K562 (cell line): Measurements from ENCODE around the gene ADK. TPM values are rescaled to one million over a fixed set of nuclear protein-coding genes. Genes with fewer than 3 reads are reported as not detected.

ENCODE experiments used
- ARID1B ChIP-seq: fragments of 450-650 bp; IDR thresholded peaks from 2 replicates; pipeline ENCODE4 v1.6.1; 2016; ENCODE audit warnings: antibody characterized with exemption, mild to moderate bottlenecking, inconsistent platforms
- ARNT ChIP-seq, 2 experiments: fragments of 450-650 bp; IDR thresholded peaks; 2 replicates each; pipeline ENCODE4 v1.6.1; 2016; ENCODE audit warnings: mild to moderate bottlenecking in 1 of 2
- BCLAF1 ChIP-seq, 2 experiments: fragments of 450-650 bp in 1 of 2; IDR thresholded peaks; 2 replicates each; pipeline ENCODE4 v1.6.1; 2011 to 2017; ENCODE audit warnings: low read depth in 2 of 2, antibody characterized with exemption in 1 of 2, borderline replicate concordance in 1 of 2, low read length in 1 of 2, mild to moderate bottlenecking in 1 of 2, mixed read lengths in 1 of 2; ENCODE audit not compliant: control insufficient read depth in 1 of 2
- CBFA2T2 ChIP-seq: fragments of 450-650 bp; conservative IDR thresholded peaks from 2 replicates; pipeline ENCODE4 v1.6.1; 2017; ENCODE audit warnings: mild to moderate bottlenecking
- DPF2 ChIP-seq: fragments of 450-650 bp; IDR thresholded peaks from 2 replicates; pipeline ENCODE4 v1.6.1; 2016
- EP300 ChIP-seq: IDR thresholded peaks from 2 replicates; pipeline ENCODE4 v1.6.1; 2012; ENCODE audit warnings: low read length, improper control_type of control experiment
- FOXJ2 ChIP-seq: fragments of 200-800 bp; sonication (Bioruptor generic); IDR thresholded peaks from 2 replicates; pipeline ENCODE4 v1.6.1; 2016; ENCODE audit warnings: missing genetic modification characterization, missing compliant biosample characterization
- HMBOX1 ChIP-seq: sonication (generic); IDR thresholded peaks from 2 replicates; pipeline ENCODE4 v1.6.1; 2016
- HOMEZ ChIP-seq: fragments of 250-450 bp; sonication (Bioruptor Pico); IDR thresholded peaks from 2 replicates; pipeline ENCODE4 v1.4.0; 2020; ENCODE audit warnings: mild to moderate bottlenecking, moderate library complexity
- MNT ChIP-seq, 2 experiments: fragments of 450-650 bp; conservative IDR thresholded peaks; 2 replicates each; pipeline ENCODE4 v1.6.1; 2017; ENCODE audit warnings: mild to moderate bottlenecking in 2 of 2, moderate library complexity in 2 of 2
- PML ChIP-seq: IDR thresholded peaks from 2 replicates; pipeline ENCODE4 v1.6.1; 2012; ENCODE audit warnings: low read length, inconsistent platforms
- RB1 ChIP-seq: fragments of 450-650 bp; IDR thresholded peaks from 2 replicates; pipeline ENCODE4 v1.6.1; 2017; ENCODE audit warnings: low read depth, mild to moderate bottlenecking
- RERE ChIP-seq: sonication (generic); formaldehyde crosslinking; IDR thresholded peaks from 2 replicates; pipeline ENCODE4 v1.8.0; 2023; ENCODE audit warnings: missing genetic modification reagents, mild to moderate bottlenecking, borderline replicate concordance
- SMAD4 ChIP-seq: fragments of 250-450 bp; sonication (Bioruptor Pico); conservative IDR thresholded peaks from 2 replicates; pipeline ENCODE4 v1.8.0; 2021; ENCODE audit warnings: inconsistent platforms, mild to moderate bottlenecking, moderate library complexity
- TAL1 ChIP-seq: fragments of 450-650 bp; IDR thresholded peaks from 2 replicates; pipeline ENCODE4 v1.6.1; 2016; ENCODE audit warnings: mild to moderate bottlenecking
- ZC3H4 ChIP-seq: sonication (generic); formaldehyde crosslinking; IDR thresholded peaks from 2 replicates; pipeline ENCODE4 v1.9.0; 2021; ENCODE audit warnings: missing genetic modification reagents, borderline replicate concordance
- polyA plus RNA-seq, 8 experiments: library from polyadenylated mRNA; depleted of rRNA in 4 of 8; stranded (reverse) in 5 of 8; unstranded in 3 of 8; fragments of >200 nt; fragmentation: Nextera tagmentation in 2 of 8; fragmentation: Illumina TruSeq in 1 of 8; extraction: Ambion mirVana in 2 of 8; extraction: Trizol in 1 of 8; gene quantifications; 2 replicates each; pipeline versions ENCODE4 v1.2.1 to v1.2.3, GENCODE V29; 2011 to 2014; ENCODE audit warnings: inconsistent platforms in 1 of 8, missing spikeins in 1 of 8
- total RNA-seq, 7 experiments: library from RNA; depleted of rRNA in 6 of 7; stranded (reverse); fragments of >200 nt in 6 of 7; fragmentation: Illumina TruSeq in 2 of 7; extraction: Trizol in 2 of 7; gene quantifications; 2 replicates each; pipeline versions ENCODE4 v1.2.1 to v1.2.3, GENCODE V29; 2011 to 2021; ENCODE audit warnings: low replicate concordance in 1 of 7

The ADK gene
- total and polyA plus RNA-seq, 9 of the 15 experiments (the other 6 are each of a cell fraction or from before 2014, with no cell fraction given), result 54.2 to 97.8 (median 73.6) TPM

GRCh38 chr10:74165530-74165901 is 14.5 kb downstream of the ADK start (continued):
- no peak for TF ChIP-seq RERE (CRISPR knock-in tag)
- peak; percentile 70 for TF ChIP-seq ARID1B
- TF ChIP-seq HMBOX1, result no peak
- TF ChIP-seq ZC3H4, result no peak
- no peak for TF ChIP-seq ARNT (IDR thresholded peaks at IDR 0.05)
- no peak for TF ChIP-seq EP300
- TF ChIP-seq TAL1, result peak; percentile 44; the same call in 1 of the 2 replicates
- TF ChIP-seq SMAD4 (CRISPR knock-in tag), result peak; percentile 78
- no peak for TF ChIP-seq HOMEZ
- TF ChIP-seq PML, result no peak
- no peak for TF ChIP-seq BCLAF1 (IDR thresholded peaks at IDR 0.05; ENCODE audit: borderline replicate concordance in 1 of 2, control insufficient read depth in 1 of 2, low read depth in 2 of 2, low read length in 1 of 2)
- peak; percentile 57; the same call in 1 of the 2 replicates for TF ChIP-seq DPF2
- peak; percentile 47; the same call in 1 of the 2 replicates for TF ChIP-seq CBFA2T2
- peak; percentile 41 to 58; a peak in 2 of 4 replicates for TF ChIP-seq MNT (conservative IDR thresholded peaks at IDR 0.05)
- TF ChIP-seq FOXJ2 (tag), result no peak
- TF ChIP-seq RB1, result no peak
